Stimulated activated CD4-positive, alpha-beta T cell treated with anti-CD3 and anti-CD28 coated beads, TNF-alpha, amount 100 ng/mL, for 4 hours (primary cell): Measurements from ENCODE around the gene FERMT2.
"Not testable (repeated sequence)": the region's sequence is repeated elsewhere in the genome, so short reads cannot be mapped to it uniquely, and the experiment has no call there.

Source experiments
- DNase-seq, 3 experiments: peaks; one replicate each; pipeline ENCODE4 v3.0.0-alpha.2; 2020; ENCODE audit warnings: low read depth in 3 of 3

The FERMT2 gene

GRCh38 chr14:52868911-52869618 is 81.8 kb downstream of the FERMT2 start:
- no peak for DNase-seq

GRCh38 chr14:52864893-52865292 is 86.0 kb downstream of the FERMT2 start:
- DNase-seq, result not testable (repeated sequence)

GRCh38 chr14:52863334-52863700 is 87.5 kb downstream of the FERMT2 start:
- DNase-seq, result no peak

- no peak for DNase-seq
Observed at GRCh38 chr14:52862632-52863333, 88.1 kb downstream of the FERMT2 start.

GRCh38 chr14:52861403-52861802 is 89.4 kb downstream of the FERMT2 start:
- no peak for DNase-seq

GRCh38 chr14:52860910-52861309 is 89.9 kb downstream of the FERMT2 start:
- no peak for DNase-seq

GRCh38 chr14:52860209-52860608 is 90.6 kb downstream of the FERMT2 start:
- DNase-seq, result no peak

- no peak for DNase-seq
Observed at GRCh38 chr14:52856139-52856538, 94.7 kb downstream of the FERMT2 start.

- DNase-seq, result no peak
Observed at GRCh38 chr14:52853522-52853854, 97.4 kb downstream of the FERMT2 start.

- DNase-seq, result no peak
Observed at GRCh38 chr14:52852810-52853521, 97.9 kb downstream of the FERMT2 start.

- no peak for DNase-seq
Observed at GRCh38 chr14:52850451-52850909, 100.4 kb downstream of the FERMT2 start.

- DNase-seq, result no peak
Observed at GRCh38 chr14:52848626-52849025, 102.2 kb downstream of the FERMT2 start.

- no peak for DNase-seq
Observed at GRCh38 chr14:52846591-52846990, 104.3 kb downstream of the FERMT2 start.

- no peak for DNase-seq
Observed at GRCh38 chr14:52845081-52845480, 105.8 kb downstream of the FERMT2 start.

- DNase-seq, result no peak
Observed at GRCh38 chr14:52844262-52845060, 106.4 kb downstream of the FERMT2 start.

GRCh38 chr14:52840877-52841276 is 110.0 kb downstream of the FERMT2 start:
- no peak for DNase-seq

- DNase-seq, result no peak
Observed at GRCh38 chr14:52837451-52837850, 113.4 kb downstream of the FERMT2 start.

GRCh38 chr14:52836063-52836462 is 114.8 kb downstream of the FERMT2 start:
- DNase-seq, result no peak

- DNase-seq, result no peak
Observed at GRCh38 chr14:52835122-52835903, 115.5 kb downstream of the FERMT2 start.

GRCh38 chr14:52834440-52834842 is 116.4 kb downstream of the FERMT2 start:
- DNase-seq, result no peak

- DNase-seq, result no peak
Observed at GRCh38 chr14:52833891-52834290, 117.0 kb downstream of the FERMT2 start.
